ENCODE measurements around the gene FNDC11.

GRCh38 chr20:63560333-63560805 lies 6.4 kb downstream of the FNDC11 start:
- no peak for TF ChIP-seq CTCF (IDR thresholded peaks at IDR 0.05)
- TF ChIP-seq POLR2A (IDR thresholded peaks at IDR 0.05) = no peak
